ENCODE data around the gene TLN1.

Gene TLN1

DNA sequence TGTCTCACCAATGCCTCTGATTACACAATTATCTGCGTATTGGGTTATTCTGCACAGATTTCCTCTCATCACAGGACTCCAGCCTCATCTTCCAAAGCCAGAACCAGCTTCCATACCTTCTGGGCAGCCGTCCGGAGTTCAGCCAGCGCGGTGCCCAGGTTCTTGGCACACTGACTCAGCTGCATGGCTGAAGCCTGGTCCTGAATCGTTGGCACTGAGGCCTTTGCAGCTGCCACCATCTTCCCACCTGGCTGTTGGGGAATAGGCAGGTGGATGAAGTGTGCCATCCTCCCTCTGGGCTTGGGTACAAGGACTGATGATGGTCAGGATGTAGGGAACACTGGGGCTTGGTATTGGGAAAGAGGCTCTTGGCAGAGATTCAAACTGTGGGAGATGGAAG, 17.9 kb downstream of the TLN1 start:
- H3K27me3 Mint-ChIP-seq (ENCODE audit: low read depth) = no peaks in the 10 kb centered on the region
- H3K4me3 Mint-ChIP-seq = no peak overlapping the region
- H3K36me3 Mint-ChIP-seq (ENCODE audit: low read depth) = peaks cover 66% of the 10 kb centered on the region
- no peaks in the 10 kb centered on the region for H3K9me3 Mint-ChIP-seq
- H3K4me1 Mint-ChIP-seq (ENCODE audit: low read depth) = peaks cover 1% of the 10 kb centered on the region
- no peak overlapping the region for H3K27ac Mint-ChIP-seq

GRCh38 chr9:35713578-35713977, 18.4 kb downstream of the TLN1 start:
- no peak overlapping the region for H3K4me3 Mint-ChIP-seq
- H3K36me3 Mint-ChIP-seq (ENCODE audit: low read depth) = peaks cover 68% of the 10 kb centered on the region
- H3K9me3 Mint-ChIP-seq = no peaks in the 10 kb centered on the region
- no peaks in the 10 kb centered on the region for H3K27me3 Mint-ChIP-seq (ENCODE audit: low read depth)
- no peak overlapping the region for H3K27ac Mint-ChIP-seq
- H3K4me1 Mint-ChIP-seq (ENCODE audit: low read depth) = peaks cover 1% of the 10 kb centered on the region

GRCh38 chr9:35712762-35713400, 19.1 kb downstream of the TLN1 start:
- Mint-ChIP-seq H3K4me1 (ENCODE audit: low read depth) (peaks cover 1% of the 10 kb centered on the region), H3K4me3 (no peak overlapping the region), H3K36me3 (ENCODE audit: low read depth) (peaks cover 70% of the 10 kb centered on the region), H3K27me3 (ENCODE audit: low read depth) (no peaks in the 10 kb centered on the region), H3K27ac (no peak overlapping the region), H3K9me3 (no peaks in the 10 kb centered on the region)

- peaks cover 1% of the 10 kb centered on the region for H3K4me1 Mint-ChIP-seq (ENCODE audit: low read depth)
- peaks cover 75% of the 10 kb centered on the region for H3K36me3 Mint-ChIP-seq (ENCODE audit: low read depth)
Observed at GRCh38 chr9:35711501-35712428, 20.2 kb downstream of the TLN1 start.

DNA sequence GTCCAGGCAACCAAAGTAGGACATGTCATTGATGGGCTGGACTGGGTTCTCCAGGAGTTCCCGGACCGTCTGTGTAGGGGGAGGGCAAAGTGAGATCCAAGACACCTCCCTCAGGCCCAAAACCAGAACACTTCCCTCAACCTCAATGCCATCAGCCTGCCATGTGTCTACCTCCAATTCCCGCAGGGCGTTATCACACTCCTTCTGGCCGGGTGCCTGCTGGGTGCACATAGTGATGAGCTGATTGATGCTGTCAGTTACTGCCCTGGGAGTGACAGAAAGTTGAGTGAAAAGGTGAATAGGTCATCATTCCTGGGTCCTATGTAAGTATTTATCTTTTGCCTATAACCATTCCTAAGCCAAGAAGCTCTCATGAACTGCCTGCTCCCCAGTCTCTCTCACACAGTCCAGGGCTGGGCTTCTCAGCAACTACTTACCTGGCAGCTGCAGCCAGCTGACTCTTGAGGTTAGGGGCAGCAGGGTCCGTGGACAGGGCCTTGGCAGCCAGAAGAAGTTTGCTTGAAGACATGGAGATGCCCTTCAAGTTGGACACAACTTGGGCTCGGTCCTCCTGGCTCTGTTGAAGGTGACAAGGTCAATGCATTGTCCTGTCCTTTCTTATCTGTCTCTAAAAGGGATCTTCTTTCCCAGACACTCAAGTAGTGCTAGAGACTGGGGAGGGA, 21.0 kb downstream of the TLN1 start:
- no peaks in the 10 kb centered on the region for H3K9me3 Mint-ChIP-seq
- H3K36me3 Mint-ChIP-seq (ENCODE audit: low read depth) = peaks cover 73% of the 10 kb centered on the region
- no peak overlapping the region for H3K27ac Mint-ChIP-seq

More at GRCh38 chr9:35711501-35712428, 20.2 kb downstream of the TLN1 start:
- Mint-ChIP-seq H3K27ac (no peak overlapping the region), H3K9me3 (no peaks in the 10 kb centered on the region), H3K27me3 (ENCODE audit: low read depth) (no peaks in the 10 kb centered on the region), H3K4me3 (no peak overlapping the region)

DNA sequence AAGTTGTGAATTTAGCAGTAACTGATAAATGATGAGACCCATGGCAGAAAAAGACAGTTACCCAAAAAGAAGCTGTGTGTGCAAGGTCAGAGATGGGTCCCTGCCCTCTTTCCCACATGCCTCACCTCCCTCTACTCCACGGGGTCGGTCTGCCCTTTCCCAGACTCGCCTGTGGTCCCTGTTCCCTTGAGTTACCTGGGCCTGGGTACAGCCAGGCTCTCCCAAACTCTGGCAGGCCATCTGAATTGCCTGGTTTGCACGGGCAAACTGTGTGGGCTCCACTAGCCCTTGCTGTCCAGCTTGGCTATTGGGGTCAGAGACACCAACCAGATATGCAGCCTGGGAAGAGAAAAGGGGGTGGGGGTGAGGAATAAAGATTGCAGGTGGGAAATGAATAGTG, 23.8 kb downstream of the TLN1 start:
- Mint-ChIP-seq H3K27me3 (ENCODE audit: low read depth) (no peaks in the 10 kb centered on the region), H3K27ac (no peak overlapping the region), H3K4me3 (no peak overlapping the region), H3K4me1 (ENCODE audit: low read depth) (peaks cover 1% of the 10 kb centered on the region), H3K9me3 (no peaks in the 10 kb centered on the region), H3K36me3 (ENCODE audit: low read depth) (peaks cover 71% of the 10 kb centered on the region)

More for the DNA sequence above, 21.0 kb downstream of the TLN1 start:
- Mint-ChIP-seq H3K4me3 (no peak overlapping the region), H3K27me3 (ENCODE audit: low read depth) (no peaks in the 10 kb centered on the region), H3K4me1 (ENCODE audit: low read depth) (peaks cover 1% of the 10 kb centered on the region)

DNA sequence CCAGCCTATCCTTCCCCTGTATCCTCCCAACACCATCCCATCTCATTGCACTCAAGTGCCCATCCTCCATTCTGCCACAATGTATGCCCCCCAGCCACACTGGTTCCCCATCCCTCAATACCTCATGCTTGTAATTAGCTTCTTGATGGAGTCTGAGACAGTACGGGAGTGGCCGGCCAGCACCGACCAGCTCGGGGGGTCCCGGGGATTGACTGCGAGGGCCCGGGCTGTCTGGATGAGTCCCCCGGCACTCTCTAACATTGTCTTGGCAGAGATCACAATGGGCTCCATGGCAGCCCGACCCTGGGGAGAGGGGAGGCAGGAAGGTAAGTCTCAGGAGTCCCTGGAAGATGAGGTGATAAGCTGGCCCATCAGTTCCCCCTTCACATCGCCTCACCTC, 25.0 kb downstream of the TLN1 start:
- Mint-ChIP-seq H3K4me3 (no peak overlapping the region), H3K27ac (no peak overlapping the region), H3K36me3 (ENCODE audit: low read depth) (peaks cover 69% of the 10 kb centered on the region), H3K4me1 (ENCODE audit: low read depth) (peaks cover 1% of the 10 kb centered on the region), H3K27me3 (ENCODE audit: low read depth) (no peaks in the 10 kb centered on the region), H3K9me3 (no peaks in the 10 kb centered on the region)

DNA sequence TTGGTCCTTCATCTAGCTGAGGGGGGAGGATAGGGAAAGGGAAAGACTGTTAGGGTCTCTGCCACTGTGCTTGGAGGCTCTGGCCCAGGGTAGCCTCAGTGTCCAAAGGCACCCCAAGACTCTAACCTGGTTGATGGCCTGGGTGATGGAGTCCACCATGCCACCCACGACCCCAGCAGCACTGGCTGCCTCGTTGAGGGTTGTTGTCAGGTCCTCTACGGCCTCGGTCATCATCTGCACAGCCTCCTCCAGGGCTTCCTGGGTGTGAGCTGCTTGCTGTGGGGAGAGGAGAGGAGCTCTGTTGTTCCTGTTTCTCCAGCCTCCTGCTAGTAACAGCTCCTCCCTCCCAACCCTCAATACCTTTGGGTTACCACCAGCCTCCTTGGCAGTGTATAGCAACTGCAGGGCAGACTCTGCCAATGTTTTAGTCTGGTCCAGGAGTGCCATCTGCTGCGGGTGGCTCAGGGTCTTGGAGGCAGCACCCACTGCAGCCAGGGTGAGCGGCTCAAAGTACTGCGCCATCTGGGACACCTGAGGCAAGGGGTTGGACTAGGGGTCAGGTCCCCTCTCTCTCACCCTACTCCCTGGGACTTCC, 26.1 kb downstream of the TLN1 start:
- Mint-ChIP-seq H3K4me3 (no peak overlapping the region), H3K9me3 (no peaks in the 10 kb centered on the region), H3K27me3 (ENCODE audit: low read depth) (no peaks in the 10 kb centered on the region), H3K36me3 (ENCODE audit: low read depth) (peaks cover 58% of the 10 kb centered on the region), H3K27ac (no peak overlapping the region), H3K4me1 (ENCODE audit: low read depth) (no peaks in the 10 kb centered on the region)

DNA sequence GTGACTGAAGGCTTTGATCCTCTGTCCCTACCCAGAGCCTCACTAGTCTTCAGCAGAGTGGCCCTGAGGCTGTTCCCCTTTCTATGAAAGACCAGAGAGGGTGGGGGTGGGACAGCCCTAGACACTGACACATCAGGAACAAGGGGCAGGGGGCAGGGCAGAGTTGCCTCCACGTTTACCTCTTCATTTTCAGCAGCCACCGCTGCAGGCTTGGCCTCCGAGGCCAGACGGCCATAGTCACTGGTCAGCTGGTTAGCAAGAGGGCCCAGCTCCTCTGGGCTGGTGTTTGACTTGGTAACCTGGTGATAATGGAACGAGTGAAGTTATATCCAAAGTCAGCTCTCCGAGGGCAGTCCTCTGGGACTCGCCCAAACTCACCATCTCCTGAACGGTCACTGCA, 26.6 kb downstream of the TLN1 start:
- Mint-ChIP-seq H3K9me3 (no peaks in the 10 kb centered on the region), H3K27me3 (ENCODE audit: low read depth) (no peaks in the 10 kb centered on the region), H3K36me3 (ENCODE audit: low read depth) (peaks cover 53% of the 10 kb centered on the region), H3K27ac (no peak overlapping the region), H3K4me1 (ENCODE audit: low read depth) (no peaks in the 10 kb centered on the region), H3K4me3 (no peak overlapping the region)

GRCh38 chr9:35703906-35704672, 27.9 kb downstream of the TLN1 start:
- Mint-ChIP-seq H3K4me3 (no peak overlapping the region), H3K9me3 (no peaks in the 10 kb centered on the region), H3K4me1 (ENCODE audit: low read depth) (no peaks in the 10 kb centered on the region), H3K27me3 (ENCODE audit: low read depth) (no peaks in the 10 kb centered on the region), H3K36me3 (ENCODE audit: low read depth) (peaks cover 47% of the 10 kb centered on the region), H3K27ac (no peak overlapping the region)

DNA sequence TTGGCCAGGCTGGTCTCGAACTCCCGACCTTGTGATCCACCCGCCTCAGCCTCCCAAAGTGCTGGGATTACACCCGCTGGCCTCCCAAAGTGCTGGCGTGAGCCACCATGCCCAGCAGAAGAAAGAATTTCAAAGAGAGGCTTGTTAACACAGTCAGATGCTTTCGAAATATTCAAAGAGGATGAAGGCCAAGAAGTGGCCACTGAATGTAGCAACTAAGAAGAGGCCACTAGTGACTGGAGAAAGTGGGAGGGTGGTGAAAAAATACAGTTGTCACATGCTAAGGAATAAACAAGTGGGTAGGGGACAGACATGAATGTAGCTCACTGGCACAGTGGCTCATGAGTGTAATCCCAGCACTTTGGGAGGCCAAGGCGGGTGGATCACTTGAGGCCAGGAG, 29.3 kb downstream of the TLN1 start:
- Mint-ChIP-seq H3K4me3 (no peak overlapping the region), H3K36me3 (ENCODE audit: low read depth) (peaks cover 43% of the 10 kb centered on the region)

DNA sequence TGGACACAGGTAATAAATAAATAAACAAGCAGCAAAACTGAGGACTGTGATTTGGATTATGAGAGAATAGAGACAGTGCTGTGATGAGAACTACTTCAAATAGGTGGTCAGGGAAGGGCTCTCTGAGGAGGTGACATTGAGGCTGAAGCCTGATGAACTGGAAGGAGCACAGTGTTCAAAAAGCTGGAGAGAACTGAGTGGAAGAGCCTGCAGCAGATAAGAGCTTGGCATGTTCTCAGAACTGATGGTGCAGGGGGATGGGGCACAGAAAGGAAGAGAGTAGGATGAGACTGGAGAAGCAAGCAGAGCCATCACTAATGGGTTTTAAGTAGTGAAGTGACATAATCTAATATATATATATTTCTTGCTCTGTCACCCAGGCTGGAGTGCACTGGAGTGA, 31.1 kb downstream of the TLN1 start:
- no peak overlapping the region for H3K27ac Mint-ChIP-seq
- no peaks in the 10 kb centered on the region for H3K27me3 Mint-ChIP-seq (ENCODE audit: low read depth)
- H3K9me3 Mint-ChIP-seq = no peaks in the 10 kb centered on the region
- H3K4me1 Mint-ChIP-seq (ENCODE audit: low read depth) = peaks cover 2% of the 10 kb centered on the region
- peaks cover 44% of the 10 kb centered on the region for H3K36me3 Mint-ChIP-seq (ENCODE audit: low read depth)
- H3K4me3 Mint-ChIP-seq = no peak overlapping the region

More for the DNA sequence above, 29.3 kb downstream of the TLN1 start:
- no peaks in the 10 kb centered on the region for H3K27me3 Mint-ChIP-seq (ENCODE audit: low read depth)
- H3K4me1 Mint-ChIP-seq (ENCODE audit: low read depth) = no peaks in the 10 kb centered on the region
- H3K27ac Mint-ChIP-seq = no peak overlapping the region
- H3K9me3 Mint-ChIP-seq = no peaks in the 10 kb centered on the region

DNA sequence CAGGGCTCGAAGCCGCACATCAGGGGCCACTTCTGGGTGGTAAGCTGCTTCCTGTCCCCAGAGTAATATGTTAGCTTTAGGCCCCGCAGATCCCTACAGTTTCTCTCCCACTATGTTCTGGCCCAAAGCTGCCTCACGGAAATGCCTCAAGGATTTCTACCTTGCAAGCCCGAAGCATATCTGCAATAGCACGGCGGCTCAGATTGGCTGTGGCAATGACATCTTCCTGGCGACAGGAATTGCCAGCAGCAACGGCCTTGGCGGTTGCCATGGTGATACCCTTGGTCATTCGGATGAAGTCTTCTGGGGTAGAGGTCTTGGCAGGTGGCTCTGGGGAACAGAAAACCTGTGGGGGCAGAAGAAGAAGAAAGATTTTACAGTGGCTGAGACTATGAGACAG, 32.0 kb downstream of the TLN1 start:
- peaks cover 39% of the 10 kb centered on the region for H3K36me3 Mint-ChIP-seq (ENCODE audit: low read depth)
- H3K4me3 Mint-ChIP-seq = no peak overlapping the region
- H3K4me1 Mint-ChIP-seq (ENCODE audit: low read depth) = peaks cover 2% of the 10 kb centered on the region
- no peaks in the 10 kb centered on the region for H3K27me3 Mint-ChIP-seq (ENCODE audit: low read depth)
- H3K27ac Mint-ChIP-seq = no peak overlapping the region
- no peaks in the 10 kb centered on the region for H3K9me3 Mint-ChIP-seq

GRCh38 chr9:35698231-35698630, 33.8 kb downstream of the TLN1 start:
- Mint-ChIP-seq H3K4me1 (ENCODE audit: low read depth) (peaks cover 2% of the 10 kb centered on the region), H3K4me3 (no peak overlapping the region), H3K9me3 (no peaks in the 10 kb centered on the region), H3K27ac (no peak overlapping the region), H3K36me3 (ENCODE audit: low read depth) (peaks cover 31% of the 10 kb centered on the region), H3K27me3 (ENCODE audit: low read depth) (no peaks in the 10 kb centered on the region)

All from T-helper 1 cell treated with Interleukin-12 subunit alpha and Interleukin-12 subunit beta and Interleukin-4 antibody, amounts not matched to agents 30 μg/mL and 1 μg/mL, for 36 hours (primary cell).